HEK293T (cell line): ENCODE measurements around the gene PTPRG.

Source experiments
- ARNT ChIP-seq: fragments of 450-650 bp; IDR thresholded peaks from 2 replicates; pipeline ENCODE4 v1.6.1; 2017; ENCODE audit warnings: mild to moderate bottlenecking
- ELF4 ChIP-seq: fragments of 450-650 bp; IDR thresholded peaks from 2 replicates; pipeline ENCODE4 v1.6.1; 2017; ENCODE audit warnings: antibody characterized with exemption
- FOXK2 ChIP-seq: fragments of 450-650 bp; IDR thresholded peaks from 2 replicates; pipeline ENCODE4 v1.6.1; 2016; ENCODE audit warnings: mild to moderate bottlenecking
- FOXM1 ChIP-seq: fragments of 450-650 bp; IDR thresholded peaks from 2 replicates; pipeline ENCODE4 v1.6.1; 2017; ENCODE audit warnings: mild to moderate bottlenecking, borderline replicate concordance
- NFRKB ChIP-seq: fragments of 450-650 bp; IDR thresholded peaks from 2 replicates; pipeline ENCODE4 v1.6.1; 2016; ENCODE audit warnings: mild to moderate bottlenecking, moderate library complexity
- SP1 ChIP-seq: fragments of 450-650 bp; IDR thresholded peaks from 2 replicates; pipeline ENCODE4 v1.6.1; 2017
- TARDBP ChIP-seq: fragments of 450-650 bp; IDR thresholded peaks from 2 replicates; pipeline ENCODE4 v1.6.1; 2016
- ZNF384 ChIP-seq: fragments of 450-650 bp; IDR thresholded peaks from 2 replicates; pipeline ENCODE4 v1.6.1; 2016

DNA sequence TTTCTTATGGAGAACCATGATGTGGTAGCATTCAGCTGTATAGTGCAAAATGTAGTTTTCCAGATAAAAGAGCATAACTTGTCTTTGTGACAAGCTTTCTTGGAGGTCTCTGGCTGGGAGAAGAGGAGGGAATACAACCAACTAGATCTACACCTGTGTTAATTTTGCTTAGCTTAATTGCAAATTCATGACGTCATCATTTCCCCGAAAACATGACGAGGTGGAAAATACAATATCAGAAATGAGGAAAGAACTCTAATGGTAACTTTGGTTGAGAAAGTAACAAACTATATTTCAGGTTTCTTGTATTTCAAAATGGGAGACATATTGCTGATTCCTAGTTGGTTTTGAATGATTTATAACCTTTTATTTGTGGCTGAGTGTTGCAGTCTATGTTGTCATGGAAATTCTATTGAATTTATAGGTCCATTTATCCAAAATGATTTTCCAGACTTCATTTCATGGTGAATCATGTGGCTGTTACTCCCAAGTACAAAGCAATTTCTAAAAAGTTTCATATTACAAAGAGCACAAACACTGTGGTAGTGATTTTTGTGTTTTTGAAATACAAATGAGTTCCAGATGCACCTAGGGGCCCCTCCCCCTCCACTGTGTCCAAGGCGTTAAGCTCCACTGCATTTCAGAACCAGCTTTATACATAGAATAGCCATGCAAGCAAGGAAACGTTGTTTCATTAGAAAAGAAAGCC lies 504.8 kb downstream of the PTPRG start:
- no peak for TF ChIP-seq FOXM1
- TF ChIP-seq FOXK2, result no peak
- no peak for TF ChIP-seq ELF4
- no peak for TF ChIP-seq ZNF384
- TF ChIP-seq SP1, result no peak
- TF ChIP-seq NFRKB, result no peak
- TF ChIP-seq TARDBP, result no peak
- TF ChIP-seq ARNT, result no peak
